Pericardium fibroblast (primary cell): Measurements from ENCODE around the gene RSAD1. TPM values are rescaled to one million over a fixed set of nuclear protein-coding genes. Genes with fewer than 3 reads are reported as not detected.

ENCODE experiments used
- total RNA-seq: library from RNA; depleted of rRNA; stranded (reverse); fragments of >200 nt; gene quantifications from 2 replicates; pipeline ENCODE4 v1.2.3, GENCODE V29; 2015

Gene RSAD1
- total RNA-seq, result 13.7 and 21.5 TPM in 2 replicates

DNA sequence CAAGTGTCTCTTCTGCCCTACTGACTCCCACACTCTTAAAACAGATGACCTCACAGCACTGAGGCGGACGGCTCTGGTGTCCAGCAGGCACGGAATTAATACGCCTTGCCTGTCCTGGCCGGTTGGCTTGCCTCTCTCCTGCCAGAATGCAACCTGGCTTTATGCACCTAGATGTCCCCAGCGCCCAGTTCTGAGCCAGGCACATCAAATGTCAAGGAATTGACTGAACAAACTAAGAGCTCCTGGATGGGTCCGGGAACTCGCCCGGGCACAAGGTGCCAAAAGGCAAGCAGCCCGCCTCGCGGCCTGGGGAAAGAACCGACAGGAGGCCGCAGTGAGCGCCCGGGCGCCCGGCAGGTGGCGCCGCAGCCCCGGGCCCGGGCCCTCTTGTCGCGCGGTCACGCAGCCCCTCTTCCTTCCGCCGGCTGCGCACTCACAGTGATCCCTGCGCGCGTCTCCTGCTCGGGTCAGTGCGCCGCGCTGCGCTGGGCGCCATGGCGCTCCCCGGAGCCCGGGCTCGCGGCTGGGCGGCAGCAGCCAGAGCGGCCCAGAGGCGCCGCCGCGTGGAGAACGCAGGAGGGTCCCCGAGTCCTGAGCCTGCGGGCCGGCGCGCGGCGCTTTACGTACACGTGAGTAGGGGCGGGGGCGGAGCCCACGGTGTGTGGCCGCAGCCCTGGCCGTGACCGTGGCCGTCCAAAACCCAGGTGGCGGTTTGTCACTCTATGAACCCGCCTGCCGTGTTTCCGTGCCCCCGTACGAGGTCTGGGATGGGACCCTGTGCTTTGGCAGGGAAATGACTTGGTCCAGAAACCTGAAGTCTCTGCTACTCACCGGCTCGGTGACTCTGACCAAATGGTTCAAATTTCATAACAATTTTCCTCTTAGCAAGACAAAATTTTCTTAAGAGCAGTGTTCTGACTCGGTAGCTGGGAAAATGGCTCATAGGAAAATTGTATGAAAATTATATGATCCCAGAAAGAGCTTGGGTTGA, at the start of gene RSAD1:
Gene RSAD1 (plus strand): TSS at position 470 of the 991 bp plus-strand sequence. CDS start 25 bp downstream, at position 495.

DNA sequence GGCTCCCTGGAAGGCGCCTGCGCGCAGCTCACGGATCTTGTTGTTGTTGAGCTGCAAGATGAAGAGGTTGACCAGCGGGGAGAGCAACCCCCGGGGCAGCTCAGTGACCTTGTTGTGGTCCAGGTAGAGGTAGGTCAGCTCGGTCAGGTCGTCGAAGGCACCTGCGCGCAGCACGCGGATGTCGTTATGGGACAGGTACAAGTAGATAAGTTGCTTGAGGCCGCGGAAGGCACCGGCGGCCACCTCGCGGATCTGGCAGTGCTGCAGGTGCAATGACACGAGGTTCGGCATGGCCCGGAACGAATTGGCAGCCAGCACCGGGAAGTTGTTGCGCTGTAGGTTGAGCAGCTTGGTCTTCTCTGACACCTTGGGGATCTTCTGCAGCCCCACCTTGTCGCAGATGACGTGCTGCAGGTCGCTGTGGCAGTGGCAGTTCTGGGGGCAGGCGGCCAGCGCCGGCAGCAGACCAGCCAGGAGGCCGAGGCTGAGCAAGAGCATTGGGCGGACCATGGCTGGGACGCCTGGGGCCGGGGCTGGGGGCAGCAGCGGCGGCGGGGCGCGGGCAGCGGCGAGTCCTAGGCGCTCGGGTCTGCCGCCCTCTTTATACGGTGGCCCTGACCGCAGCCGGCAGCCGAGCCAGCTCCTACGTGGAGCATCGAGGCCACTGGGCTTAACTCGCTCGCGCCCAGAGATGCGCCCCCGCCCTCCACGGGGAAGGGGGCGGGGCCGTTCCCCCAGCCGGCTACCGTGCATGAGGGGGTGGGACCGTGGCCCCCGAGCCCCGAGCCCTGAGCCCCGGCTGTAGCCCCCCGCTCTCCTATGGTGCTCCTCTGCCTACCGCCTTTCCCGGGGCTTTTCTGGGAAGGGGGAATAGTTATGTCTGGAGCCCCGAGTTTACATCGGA, 10.1 kb upstream of the RSAD1 start, which contains the start of gene CHAD:
Gene CHAD (minus strand): TSS at position 577 of the 904 bp plus-strand sequence. CDS start 67 bp downstream, at position 510.

DNA sequence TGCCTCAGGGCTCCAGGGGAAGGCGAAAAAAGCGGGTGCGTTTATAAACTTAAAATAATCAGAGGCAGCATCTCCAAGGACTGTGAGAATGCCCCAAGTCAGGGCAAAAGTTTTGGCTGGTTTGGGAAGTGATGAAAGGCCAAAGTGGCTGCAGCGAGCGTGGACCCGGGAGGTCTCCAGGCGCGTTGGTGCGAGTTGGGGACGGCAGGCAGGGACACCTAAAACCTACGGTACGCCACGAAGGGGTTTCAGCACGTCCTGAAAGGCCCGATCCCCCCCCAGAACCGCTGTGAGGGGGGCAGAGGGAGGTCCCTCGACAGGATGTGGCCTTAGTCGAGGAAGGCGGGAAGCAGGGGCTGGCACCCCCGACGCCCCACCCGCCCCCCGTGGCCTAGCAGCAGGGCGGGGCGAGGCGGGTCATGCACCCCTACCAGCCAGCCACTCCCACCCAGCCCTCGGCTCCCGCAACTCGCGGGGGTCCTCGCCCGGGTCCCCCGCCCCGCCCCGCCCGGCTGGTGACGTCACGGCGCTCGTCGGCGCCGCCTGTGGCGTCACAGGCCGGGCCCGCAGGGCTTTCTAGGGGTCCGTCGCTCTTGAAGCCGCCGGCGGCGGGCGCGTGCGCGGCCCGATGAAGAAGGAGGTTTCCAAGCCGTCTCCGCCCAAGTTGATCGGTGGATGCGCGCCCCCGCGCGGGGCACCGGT, 29.4 kb downstream of the RSAD1 start, which contains the start of gene MYCBPAP:
Gene MYCBPAP (plus strand): TSS at position 569 of the 702 bp plus-strand sequence. CDS start 236 bp downstream, outside the sequence.

DNA sequence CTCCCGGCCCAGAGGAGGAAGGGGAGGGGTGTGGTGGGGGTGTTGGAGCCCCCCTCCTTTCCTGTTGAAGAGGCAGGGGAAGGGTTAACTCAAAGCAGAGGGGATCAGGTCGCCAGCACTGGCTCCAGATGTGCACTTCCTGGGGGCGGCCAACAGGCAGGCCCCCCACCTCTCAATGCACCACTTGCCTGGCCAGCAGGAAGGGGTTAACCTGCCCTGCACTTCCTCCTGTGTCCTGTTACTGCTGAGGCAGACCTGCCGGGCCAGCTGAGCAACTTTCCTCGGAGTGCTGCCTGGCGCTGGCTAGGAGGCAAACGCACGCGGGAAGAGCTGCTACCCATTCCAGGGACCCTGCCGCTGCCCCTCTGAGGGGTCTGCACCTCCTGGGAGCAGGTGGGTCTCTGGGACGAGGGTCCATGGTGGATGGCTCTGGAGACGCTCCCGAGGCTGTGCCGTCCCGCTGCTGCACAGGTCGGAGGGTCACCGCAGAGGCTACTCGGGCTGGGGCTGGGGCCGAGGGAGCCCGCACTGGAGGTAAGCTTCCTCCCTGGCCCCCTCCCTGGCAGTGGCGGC, 53.9 kb downstream of the RSAD1 start, which contains the start of gene EPN3:
Gene EPN3 (plus strand): TSS at position 284 of the 573 bp plus-strand sequence. CDS start 3,822 bp downstream, outside the sequence.

Other genes with a start within 250 kb of the RSAD1 start
- gene TMEM92, start 204.4 kb upstream of the RSAD1 start, total RNA-seq, result 0.09 TPM in 1 of 2 replicates, not detected in the other
- 28.8 and 32.2 TPM in 2 replicates for gene XYLT2, start 132.7 kb upstream of the RSAD1 start, total RNA-seq
- gene MRPL27, start 105.7 kb upstream of the RSAD1 start, total RNA-seq, result 46.5 and 59.5 TPM in 2 replicates
- gene EME1, start 105.6 kb upstream of the RSAD1 start, total RNA-seq, result 0.35 and 3.4 TPM in 2 replicates
- gene LRRC59, start 81.3 kb upstream of the RSAD1 start, total RNA-seq, result 84.1 and 150 TPM in 2 replicates
- gene ACSF2, start 52.6 kb upstream of the RSAD1 start, total RNA-seq, result 26.7 and 40.0 TPM in 2 replicates
- gene CHAD, start 10.0 kb upstream of the RSAD1 start, total RNA-seq, result not detected in 2 replicates
- gene MYCBPAP, start 29.6 kb downstream of the RSAD1 start, total RNA-seq, result 0.09 and 0.23 TPM in 2 replicates
- gene EPN3, start 53.9 kb downstream of the RSAD1 start, total RNA-seq, result 0.23 and 0.51 TPM in 2 replicates
- 71.4 and 89.9 TPM in 2 replicates for gene SPATA20, start 68.3 kb downstream of the RSAD1 start, total RNA-seq
- gene CACNA1G, start 81.9 kb downstream of the RSAD1 start, total RNA-seq, result 0.60 and 0.82 TPM in 2 replicates
- gene ABCC3, start 156.0 kb downstream of the RSAD1 start, total RNA-seq, result 3.8 and 13.9 TPM in 2 replicates
- gene ANKRD40, start 229.1 kb downstream of the RSAD1 start, total RNA-seq, result 22.2 and 23.3 TPM in 2 replicates
- gene LUC7L3, start 240.7 kb downstream of the RSAD1 start, total RNA-seq, result 15.6 and 21.0 TPM in 2 replicates